GM19035 (cell line): Measurements from ENCODE around the gene SYTL4.

Source experiments
- ATAC-seq: cut with Tn5 transposase; IDR thresholded peaks from one replicate; pipeline ENCODE4 v1.9.1; 2021; ENCODE audit not compliant: unreplicated experiment

The SYTL4 gene

GRCh38 chrX:100648458-100649417, 83.2 kb downstream of the SYTL4 start:
- no peak for ATAC-seq

- ATAC-seq, result no peak
These were observed 84.2 kb downstream of the SYTL4 start for GRCh38 chrX:100647739-100648138.

- no peak for ATAC-seq
These were observed 84.8 kb downstream of the SYTL4 start for GRCh38 chrX:100647095-100647494.

DNA sequence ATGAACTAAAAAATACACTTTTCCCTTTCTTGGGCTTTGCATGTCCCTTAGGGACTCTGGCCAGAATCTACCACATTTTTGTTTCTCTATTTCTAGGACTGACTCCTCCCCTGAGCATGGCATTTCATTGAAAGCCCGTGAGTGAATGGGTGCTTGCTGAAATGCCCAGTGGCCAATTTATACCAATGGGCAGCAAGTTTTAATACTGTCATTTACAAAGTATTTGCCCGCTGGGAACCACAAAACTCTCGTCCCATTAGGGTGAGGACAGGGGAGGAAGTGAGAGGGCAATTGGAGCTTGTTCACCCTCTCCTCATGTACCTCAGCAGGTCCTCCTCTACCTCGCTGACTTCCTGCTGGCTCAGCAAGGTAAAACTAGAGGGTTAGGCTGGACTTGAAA, 86.8 kb downstream of the SYTL4 start:
- no peak for ATAC-seq

GRCh38 chrX:100643956-100644860, 87.7 kb downstream of the SYTL4 start, which contains the start of gene SRPX2:
Gene SRPX2, plus strand, starts transcription at chrX:100644199. Its CDS starts 2,124 bp downstream, at chrX:100646323.
- ATAC-seq, result no peak

DNA sequence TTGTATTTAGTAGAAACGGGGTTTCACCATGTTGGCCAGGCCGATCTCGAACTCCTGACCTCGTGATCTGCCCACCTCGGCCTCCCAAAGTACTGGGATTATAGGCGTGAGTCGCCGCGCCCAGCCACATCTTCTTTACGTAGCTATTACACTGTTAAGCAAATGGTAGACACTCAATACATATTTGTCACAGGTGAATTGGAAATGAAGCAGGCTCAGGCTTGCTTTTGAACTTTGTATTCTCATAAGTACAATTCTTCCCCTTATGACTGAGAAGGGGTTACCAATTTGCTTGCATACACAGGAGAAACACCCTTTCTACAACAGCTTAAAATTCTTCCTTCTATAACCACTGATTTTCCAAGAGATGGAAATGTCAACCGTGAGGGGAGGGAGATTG, 88.7 kb downstream of the SYTL4 start:
- no peak for ATAC-seq

DNA sequence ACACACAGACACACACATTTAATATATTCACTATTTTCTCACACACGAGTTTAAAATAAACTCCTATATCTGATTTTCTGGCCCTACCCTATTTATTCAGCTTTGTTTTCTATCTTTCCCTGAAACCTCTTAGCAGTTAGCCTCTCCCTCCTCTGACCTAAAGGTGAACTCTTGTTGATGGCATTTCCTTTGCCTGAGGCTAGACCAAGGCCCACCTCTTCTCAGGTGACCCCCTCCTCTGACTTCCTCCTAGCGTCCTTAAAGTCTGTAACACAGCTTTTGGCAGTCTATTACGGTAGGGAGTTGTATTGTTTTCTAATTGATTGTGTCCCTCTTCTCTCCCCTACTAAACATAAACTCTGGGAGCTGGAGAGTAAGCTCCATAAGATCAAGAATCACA, 89.6 kb downstream of the SYTL4 start:
- no peak for ATAC-seq

GRCh38 chrX:100636321-100636991, 95.5 kb downstream of the SYTL4 start, which contains the start of gene TSPAN6:
Gene TSPAN6, minus strand, starts transcription at chrX:100636806. Its CDS starts 112 bp downstream, at chrX:100636694.
- ATAC-seq, result peak; percentile 87

GRCh38 chrX:100635989-100636320, 96.0 kb downstream of the SYTL4 start:
- ATAC-seq, result no peak

- ATAC-seq, result no peak
These were observed 96.9 kb downstream of the SYTL4 start for GRCh38 chrX:100635040-100635439.

- peak; percentile 95 for ATAC-seq
These were observed 105.9 kb downstream of the SYTL4 start for GRCh38 chrX:100625985-100626491.
